GM21723 (cell line): Measurements from ENCODE around the gene RARB.

Source experiments
- ATAC-seq: cut with Tn5 transposase; IDR thresholded peaks from one replicate; pipeline ENCODE4 v1.9.1; 2021; ENCODE audit warnings: mild to moderate bottlenecking, moderate library complexity; ENCODE audit not compliant: unreplicated experiment

The RARB gene

DNA sequence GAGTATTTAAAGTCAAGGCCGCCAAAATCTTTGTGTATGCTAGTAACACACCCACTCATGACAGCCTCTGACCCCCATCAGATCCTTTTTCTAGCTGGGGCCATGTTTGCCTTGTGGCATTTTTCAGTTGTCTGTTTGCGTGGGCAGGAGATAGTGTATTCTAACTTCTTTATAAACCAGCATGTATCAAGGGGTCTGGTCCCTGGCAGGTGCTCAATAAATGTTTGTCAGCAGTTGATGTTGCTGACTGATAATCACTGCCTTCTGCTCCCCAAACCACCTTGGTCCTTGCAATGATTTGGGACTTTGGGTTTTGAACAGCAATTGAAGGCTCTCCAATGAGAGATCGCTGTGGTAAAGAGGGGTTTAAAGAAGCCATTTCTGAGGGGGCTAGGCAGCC, 19.2 kb downstream of the RARB start:
- ATAC-seq, result no peak

DNA sequence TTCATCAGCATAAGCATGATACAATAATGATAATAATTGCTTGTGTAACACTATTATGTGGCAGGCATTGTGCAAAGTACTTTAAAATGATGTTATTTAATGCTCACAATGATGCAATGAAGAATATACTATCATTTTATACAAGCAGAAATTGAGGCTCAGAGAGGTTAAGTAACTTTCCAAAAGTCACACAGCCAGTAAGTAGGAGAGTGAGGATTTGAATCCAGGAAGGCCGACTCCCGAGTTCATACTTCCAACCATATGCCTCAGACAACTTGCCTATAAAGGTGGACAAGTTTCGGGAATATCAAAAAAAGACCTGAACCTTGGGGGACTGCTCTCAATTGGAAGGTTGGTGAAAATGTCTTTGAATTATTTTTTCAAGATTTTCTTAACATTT, 19.9 kb downstream of the RARB start:
- no peak for ATAC-seq

DNA sequence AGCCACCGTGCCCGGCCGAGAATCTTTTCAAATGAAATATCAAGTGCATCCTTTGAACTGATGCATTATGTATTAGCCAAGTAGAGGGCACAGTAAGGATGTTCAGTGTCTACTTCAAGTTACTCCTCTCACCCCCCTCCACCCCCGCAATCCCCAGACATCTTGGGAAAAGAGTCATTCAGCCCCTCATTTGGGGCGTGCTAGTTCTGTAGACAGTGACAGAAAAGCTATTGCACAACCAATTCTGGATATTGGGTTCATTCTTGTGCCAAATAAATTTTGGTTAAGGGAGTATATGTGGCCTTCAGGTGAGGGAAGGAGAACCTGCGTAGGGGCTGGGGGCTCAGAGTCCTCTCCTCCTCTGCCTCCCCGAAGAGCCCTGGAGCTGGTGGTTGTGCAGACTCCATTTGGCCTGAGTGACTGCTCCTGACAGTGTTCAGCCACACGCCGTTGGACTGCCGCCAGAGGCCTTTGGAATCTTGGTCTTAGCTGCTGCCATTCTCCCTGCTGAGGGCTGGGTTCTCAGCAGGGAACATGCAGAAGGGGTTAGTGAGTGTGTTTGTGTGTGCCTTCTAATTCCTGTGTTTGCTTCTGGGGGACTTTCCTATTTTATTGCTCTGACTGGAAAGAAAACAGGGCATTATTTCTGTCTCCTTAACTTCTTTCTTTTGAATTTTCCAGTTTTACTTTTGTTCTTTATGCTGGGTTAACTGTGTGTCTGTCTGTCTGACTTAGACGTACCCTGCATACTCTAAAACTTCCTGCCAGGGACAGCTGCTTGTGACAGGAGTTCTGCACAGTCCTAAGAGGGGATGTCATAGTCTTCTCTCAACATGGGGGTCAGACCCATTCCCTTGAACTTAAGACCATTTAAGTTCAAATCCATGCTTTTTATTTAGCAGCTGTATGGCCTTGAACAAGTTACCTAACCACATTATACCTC, 21.0 kb downstream of the RARB start:
- no peak for ATAC-seq

DNA sequence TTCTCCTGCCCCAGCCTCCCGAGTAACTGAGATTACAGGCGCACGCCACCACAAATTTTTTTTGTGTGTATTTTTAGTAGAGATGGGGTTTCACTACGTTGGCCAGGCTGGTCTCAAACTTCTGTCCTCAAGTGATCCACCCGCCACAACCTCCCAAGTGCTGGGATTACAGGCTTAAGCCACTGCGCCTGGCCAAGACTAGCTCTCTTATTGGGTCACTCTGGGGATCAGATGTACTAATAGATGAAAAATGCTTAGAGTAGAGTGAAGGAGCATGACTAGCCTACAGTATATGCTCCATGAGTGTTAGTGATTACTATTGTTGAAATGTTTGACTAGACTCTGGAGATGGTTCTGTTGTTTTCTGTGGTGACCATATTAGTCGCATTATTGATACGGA, 21.8 kb downstream of the RARB start:
- no peak for ATAC-seq

DNA sequence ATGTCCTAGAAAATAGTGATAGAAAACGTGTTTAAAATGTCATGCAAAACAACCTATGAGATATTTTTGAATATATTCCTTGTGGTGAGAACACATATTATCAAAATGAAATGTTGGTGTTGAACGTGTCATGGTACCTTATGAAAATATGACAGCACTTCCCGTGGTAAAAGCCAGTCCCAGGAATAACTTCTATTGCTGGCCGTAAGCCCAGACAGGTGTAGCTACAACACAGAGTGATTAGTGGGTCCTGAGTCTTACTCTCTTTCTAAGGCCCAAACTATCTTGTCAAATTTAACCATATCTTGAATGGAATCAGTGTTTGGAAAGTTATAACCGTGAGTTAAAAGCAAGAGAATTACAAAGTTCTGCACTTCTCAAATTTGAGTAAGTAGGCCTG, 24.1 kb downstream of the RARB start:
- ATAC-seq, result no peak

DNA sequence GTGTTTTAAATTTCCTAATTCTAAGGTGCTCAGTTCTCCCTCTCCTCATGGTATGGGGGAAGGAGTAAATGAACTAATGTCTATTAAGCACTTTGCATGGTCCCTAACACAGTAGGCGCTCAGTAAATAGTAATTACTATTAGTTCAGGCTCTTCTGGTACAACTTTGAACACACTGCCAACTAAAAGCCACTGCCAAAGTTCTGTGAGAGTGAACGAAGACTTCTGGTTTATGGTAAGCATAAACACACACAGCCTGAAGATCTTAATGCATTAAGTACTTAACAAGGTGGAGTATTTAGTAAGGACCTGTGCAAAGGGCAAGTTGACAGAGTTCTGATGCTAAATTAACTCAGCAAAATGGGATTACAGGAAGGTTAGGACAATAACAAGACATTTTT, 24.7 kb downstream of the RARB start:
- ATAC-seq, result no peak

DNA sequence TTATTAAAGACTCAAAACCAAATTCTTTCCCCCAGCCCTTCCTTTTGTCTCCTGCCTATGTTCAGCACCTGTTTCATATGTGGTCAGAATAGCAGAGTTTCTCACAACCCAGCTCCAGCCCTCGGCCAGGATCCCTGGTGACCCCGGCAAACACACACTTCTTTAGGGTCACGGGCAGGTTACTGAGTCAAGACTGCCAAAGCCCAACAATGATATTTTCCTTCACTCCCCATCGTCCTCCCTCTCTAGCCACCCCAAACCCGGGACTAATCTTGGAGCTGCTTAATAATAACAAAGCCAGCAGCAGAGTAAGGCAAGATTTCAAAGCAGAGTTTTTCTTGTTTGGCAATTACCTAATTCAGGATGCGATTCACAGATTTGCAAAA, 25.5 kb downstream of the RARB start:
- no peak for ATAC-seq

DNA sequence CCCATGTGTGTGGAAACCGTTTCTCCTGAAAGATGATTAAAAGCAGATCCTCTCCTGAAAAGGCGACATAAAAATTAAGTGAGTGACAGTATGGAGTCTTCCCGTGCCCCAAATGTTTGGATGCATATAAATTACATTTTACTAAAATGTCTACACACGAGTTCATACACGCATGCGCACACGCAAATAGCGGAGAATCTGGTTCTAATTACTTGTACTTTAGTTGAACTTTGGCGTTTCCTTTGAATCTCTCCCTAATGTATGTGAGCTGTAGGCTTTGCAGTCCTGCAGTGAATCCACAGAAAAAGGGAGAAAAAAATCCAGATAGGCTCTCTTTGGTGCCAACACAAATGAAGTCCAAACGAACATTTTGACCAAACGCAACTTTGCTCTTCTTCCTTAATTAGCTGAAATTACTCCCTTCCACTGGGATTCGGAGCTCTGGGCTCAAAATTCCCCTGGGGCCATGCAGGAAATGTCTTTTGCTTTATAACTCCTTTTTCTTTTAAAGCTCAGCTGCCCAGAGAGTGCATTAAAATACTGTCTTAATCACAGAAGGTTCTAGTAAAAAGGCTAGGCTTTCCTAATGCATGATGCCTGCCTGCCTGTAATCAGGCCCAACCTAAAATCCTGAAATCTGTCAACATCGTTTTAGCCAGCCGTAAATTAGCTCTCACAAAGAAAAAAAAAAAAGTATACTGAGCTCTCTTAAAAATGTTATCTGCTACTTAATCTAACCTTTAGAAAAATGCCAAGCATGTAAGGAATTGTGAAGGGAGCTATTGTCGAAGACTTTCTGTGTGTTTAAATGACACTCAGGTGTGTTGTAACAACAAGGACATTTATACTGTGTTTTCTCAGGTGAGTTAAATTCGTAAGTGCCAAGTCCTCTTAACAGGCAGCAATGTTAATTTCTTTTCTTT, 26.2 kb downstream of the RARB start:
- ATAC-seq, result no peak

DNA sequence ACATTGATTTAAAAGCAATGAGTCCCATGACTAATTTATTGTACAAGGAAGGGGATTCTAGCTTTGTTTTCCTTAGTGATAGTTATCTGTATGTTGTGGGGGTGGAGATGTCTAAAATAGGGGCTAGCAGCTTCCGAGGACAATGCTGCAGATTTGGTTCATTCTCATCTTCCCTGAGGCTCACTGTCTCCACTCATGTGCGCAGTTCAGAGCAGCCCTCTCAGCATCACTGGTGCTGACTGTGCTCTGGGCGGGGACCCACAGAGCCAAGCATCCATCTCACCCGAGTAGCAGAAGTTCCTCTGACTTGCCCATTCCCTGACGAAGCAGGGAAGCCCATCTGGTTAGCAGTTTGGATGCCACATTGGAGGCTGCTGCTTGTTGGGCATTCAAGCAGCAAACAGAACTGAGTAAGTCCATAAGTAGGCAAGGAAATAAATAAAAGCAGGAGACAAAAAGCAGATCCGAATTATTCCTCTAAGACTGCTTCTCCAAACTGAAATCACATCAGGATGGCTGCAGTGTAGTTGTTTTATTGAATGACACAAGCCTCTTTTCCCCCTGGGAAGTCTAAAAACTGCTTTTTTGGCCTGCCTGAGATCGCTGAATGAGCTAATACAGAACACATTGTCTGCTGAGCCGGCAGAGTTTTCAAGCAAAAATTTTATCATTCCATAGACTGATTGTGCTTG, 27.5 kb downstream of the RARB start:
- no peak for ATAC-seq

DNA sequence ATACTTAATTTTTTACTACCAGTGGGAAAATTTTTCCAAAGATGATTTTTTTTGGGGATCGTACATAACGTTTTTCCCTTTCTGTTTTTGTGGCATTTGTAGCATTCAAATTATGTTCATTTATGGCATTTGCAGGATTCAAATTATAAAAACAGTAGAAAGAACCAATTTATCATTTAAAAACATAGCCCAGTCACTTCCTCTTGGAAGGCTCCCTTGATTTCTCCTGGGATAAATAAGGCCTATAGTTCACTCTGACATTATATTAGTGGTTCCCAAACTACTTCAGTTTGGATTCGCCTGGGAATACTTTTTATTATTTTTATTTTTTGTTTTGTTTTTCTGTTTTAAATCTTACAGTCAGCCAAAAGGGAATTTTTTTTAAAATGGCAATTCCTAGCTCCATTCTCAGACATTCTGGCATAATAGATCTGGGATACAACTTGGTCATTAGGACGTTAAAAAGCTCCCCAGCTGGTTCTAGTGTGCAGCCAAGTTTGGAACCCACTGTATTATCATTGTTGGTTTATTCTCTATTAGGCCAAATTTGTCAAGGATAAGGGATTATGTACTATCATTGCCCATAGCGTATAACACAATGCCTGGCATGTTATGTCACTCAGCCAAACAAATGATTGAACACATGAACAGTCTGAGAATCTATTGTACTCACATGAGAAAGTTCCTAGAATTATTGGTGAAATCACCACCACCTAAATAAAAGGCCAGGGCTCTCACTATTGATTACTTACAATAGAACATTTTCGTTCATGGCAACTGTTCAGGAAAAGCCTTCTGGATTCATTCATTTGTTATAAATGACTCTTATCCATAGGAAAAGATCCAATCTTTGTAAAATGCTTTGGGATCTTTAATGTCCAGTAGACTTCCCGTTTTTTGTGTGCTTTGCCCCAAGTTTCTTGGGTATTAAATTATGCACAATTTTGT, 28.9 kb downstream of the RARB start:
- ATAC-seq, result no peak

DNA sequence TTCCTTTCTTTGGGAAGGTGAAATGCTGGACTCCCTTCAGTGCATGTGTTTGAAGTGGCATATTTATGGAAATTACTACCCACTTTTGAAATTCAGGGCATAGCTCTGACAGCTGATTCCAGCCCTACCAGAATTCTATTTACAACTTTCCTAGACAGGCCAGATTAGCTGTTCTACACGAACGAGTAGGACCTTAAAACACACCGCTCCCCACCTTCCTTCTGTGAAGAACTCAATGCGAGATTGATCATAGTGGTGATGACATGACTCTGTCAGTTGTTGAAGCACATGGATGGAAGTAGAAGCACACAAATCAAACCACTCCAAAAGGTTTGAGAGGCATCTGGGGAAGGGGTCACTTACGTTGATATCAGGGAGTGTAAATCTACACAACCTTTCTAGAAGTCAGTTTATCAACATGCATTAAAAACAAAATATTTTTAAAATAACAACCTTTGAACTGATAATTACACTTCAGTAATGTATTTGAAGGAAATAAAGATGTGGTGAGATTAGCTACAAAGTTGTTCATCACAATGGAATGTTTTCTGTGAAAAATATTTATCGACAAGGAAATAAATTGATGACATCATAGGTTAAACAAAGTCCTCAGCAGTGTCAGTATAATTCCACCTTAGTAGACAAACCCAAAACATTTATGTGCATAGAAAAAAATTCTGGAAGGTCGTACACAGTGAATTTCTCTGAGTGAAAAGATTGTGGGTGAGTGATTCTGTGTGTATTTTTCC, 29.8 kb downstream of the RARB start:
- no peak for ATAC-seq

DNA sequence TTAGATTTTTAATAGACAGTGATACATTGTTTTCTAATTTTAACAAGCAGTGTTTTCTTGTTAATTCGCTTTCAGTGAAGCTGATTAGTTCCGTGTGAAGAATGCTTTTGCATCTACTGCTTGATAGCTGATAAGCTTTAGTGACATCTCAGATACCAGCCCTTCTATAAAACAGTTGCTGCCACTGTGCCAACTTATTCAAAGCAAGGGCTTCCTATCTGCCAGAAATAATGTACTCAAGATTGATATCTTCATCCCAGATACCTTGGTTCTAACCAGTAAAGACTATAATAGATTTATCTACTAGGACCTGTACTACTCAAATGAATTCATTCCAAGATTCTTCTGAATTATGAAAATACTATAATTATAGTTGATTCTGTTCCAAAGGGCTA, 30.4 kb downstream of the RARB start:
- no peak for ATAC-seq

DNA sequence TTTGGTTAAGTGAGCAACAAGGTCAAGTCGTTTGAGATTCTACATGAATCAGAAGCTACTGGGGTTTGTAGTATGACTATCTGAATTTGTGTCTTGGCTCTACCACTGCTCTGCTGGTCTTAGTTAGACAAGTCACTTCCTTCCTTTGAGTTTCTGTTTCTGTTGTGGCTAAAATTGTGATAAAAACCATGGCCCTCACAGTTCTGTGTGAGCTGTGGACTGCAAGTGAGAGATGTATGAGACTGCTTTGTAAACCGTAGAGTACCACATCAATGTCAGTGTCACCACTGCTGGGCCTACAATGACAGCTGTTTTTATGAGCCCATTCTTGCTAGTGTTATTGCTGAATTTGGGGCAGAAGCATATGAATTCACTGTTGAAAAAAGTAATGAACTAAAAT, 32.7 kb downstream of the RARB start:
- peak; percentile 99 for ATAC-seq

DNA sequence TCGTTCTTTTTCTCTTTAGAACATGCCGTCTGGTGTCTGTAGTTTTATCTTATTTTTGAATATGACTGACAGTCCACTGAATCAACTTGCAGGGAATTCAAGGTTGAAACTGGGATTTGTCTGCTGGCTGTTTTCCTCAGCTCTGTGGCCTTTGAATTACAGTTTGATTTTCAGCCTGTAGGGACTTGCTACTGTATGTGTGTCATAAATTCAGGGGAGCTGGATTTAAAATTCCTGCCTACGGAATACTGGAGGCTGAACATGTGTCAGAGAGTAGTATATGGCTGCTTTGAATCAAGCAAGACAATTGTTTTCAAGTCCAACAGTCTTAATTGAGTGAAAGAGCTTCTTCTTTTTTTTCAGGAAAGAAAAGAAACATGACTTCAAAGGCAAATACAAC, 33.9 kb downstream of the RARB start:
- no peak for ATAC-seq

DNA sequence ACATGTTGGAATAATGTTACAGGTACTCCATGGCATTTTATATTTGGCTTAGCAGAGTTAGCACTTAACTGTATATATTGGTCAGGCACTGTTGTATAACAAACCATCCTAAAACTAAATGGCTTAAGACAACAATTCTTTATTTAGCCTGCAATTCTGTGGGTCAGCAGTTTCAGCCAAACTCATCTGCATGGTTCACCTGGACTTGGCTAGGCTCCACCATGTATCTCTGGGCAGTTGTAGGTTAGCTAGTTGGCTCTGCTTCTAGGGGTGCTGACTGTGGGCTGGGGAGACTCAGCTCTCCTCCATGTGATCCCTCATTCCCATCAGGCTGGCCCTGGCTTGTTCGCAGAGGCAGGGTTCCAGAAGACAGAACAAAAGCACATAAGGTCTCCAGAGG, 34.4 kb downstream of the RARB start:
- no peak for ATAC-seq

DNA sequence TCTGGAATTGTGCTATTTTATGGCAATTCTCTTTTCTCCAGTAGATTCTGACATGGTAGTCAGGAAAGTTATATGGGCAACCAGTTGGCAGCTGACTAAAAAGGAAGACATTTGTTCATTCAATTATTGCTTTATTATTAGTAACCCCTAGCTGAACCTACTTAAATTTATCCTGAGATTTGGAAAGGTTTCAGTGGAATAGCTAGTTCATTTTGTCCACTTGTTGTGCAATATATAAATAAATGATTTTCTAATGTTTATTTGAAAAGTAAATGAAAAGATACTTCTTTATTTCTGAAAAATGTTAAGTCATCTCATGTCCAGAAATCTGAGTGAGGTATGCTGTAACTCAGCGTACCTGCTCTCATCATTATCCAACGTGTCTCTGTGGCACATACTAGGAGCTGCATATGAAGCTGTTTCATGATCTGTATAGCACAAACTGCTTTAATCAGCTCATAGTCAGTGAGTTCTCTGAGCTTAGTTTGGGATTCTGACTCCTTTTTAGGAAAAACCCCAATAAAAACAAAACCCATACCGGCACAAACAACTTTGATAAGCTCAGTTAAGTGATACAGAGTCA, 35.9 kb downstream of the RARB start:
- ATAC-seq, result no peak

DNA sequence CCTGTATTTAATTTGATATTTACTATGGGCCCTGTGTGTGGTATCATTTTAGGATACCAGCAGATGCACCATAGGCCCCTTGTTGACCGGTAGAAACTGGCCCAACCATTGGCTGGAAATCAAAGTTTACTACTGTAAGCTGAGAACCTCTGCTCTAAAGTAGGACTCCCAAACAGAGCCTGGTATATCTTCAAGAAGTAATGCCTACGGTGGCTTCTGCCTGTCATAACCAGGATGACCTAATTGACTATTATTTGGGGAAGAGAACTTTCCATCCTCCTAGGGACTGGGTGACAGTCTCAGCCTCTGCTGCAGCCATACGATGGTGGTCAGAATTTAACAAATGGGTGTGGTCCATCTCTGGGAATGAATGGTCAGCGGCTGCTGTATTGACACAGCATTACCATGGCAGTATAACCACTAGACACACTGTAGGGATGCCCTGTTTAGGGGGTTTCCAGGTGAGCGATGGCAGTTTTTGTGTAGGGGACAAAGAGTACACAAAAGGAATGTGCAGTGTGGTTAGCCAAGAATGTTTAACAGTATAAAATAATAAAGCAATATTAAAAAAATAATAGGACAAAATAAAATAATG, 37.3 kb downstream of the RARB start:
- no peak for ATAC-seq

DNA sequence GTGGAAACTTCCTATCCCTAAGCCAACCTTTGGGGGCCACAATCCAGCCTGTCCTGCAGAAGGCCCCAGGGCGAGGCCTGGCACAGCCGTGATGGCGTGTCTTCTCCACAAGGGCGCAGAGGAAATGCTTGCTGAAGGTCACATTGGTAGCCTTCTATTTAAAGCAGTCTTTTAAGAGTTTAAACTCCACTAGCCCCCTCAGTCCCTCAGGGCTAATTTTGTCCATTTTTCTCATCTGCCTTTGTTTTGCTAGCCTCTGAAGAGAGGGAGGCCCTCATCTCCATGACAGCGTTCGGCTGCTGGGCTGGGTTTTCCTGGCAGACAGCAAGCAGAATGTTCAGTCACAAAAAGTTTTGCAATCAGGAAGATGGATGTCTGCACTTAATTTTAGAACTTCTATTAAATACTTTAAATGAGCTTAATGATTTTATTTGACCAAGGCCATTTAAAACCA, 40.8 kb downstream of the RARB start:
- ATAC-seq, result no peak

DNA sequence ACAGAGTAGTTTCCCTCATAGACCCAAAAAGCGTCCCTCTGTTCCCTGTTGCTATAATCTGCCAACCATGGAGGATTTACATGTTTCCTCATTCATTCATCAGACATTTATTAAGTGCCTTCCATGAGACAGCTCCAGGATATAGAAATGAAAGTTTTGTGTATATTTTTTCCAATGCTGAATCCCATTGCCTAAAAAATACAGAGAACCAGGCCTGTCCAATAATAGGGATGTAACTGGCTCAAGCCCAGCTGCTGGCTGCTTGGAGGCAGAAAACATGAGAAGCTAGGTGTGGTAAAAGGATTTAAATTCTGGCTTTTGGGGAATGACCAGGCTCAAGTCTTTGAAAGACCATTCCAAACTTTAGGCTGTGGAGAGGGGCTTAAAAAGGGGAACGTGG, 41.5 kb downstream of the RARB start:
- ATAC-seq, result no peak
